HEK293 (cell line): ENCODE data around the gene BET1L.

Experiments
- CTCF ChIA-PET: fragments of 350-600 bp; formaldehyde crosslinking; extraction: SDS; loops from one replicate; lab custom pipeline; 2021; ENCODE audit warnings: antibody characterized with exemption; lab: Yijun Ruan, JAX
- POLR2A ChIA-PET: fragments of 300-600 bp; formaldehyde crosslinking; extraction: SDS; loops from one replicate; lab custom pipeline; 2020; ENCODE audit warnings: antibody characterized with exemption, inconsistent platforms; lab: Yijun Ruan, JAX
- H3K27ac ChIP-seq: fragments of 200-500 bp; sonication (Bioruptor generic); 2 replicates; pipeline ENCODE4 v1.5.1; 2014; ENCODE audit warnings: low read depth, low read length, control low read depth, inconsistent platforms; ENCODE audit errors: extremely low read depth
- H3K36me3 ChIP-seq, 2 experiments: fragments of 200-500 bp in 1 of 2; sonication (Bioruptor generic) in 1 of 2; 1 replicate in 1 of 2; 2 replicates in 1 of 2; pipeline ENCODE4 v1.5.1; 2014 to 2017; ENCODE audit warnings: inconsistent platforms in 2 of 2, low read length in 2 of 2; ENCODE audit not compliant: control insufficient read depth in 2 of 2, insufficient read depth in 1 of 2
- H3K4me1 ChIP-seq: fragments of 200-500 bp; sonication (Bioruptor generic); 2 replicates; pipeline ENCODE4 v1.5.1; 2014; ENCODE audit warnings: mild to moderate bottlenecking, low read length, inconsistent platforms; ENCODE audit not compliant: control insufficient read depth, insufficient read depth
- H3K4me3 ChIP-seq: 2 replicates; pipeline ENCODE4 v1.5.1; 2011; ENCODE audit warnings: low read depth, mild to moderate bottlenecking, control low read depth, low read length, moderate library complexity
- H3K9me3 ChIP-seq: fragments of 200-500 bp; sonication (Bioruptor generic); 2 replicates; pipeline ENCODE4 v1.5.1; 2014; ENCODE audit warnings: low read depth, low read length, inconsistent platforms; ENCODE audit not compliant: control insufficient read depth, insufficient read depth
- KLF7 ChIP-seq: fragments of 450-650 bp; formaldehyde crosslinking; IDR thresholded peaks from 2 replicates; pipeline ENCODE4 v1.5.1; 2016; ENCODE audit warnings: missing biosample characterization, missing genetic modification characterization, borderline replicate concordance
- MZF1 ChIP-seq: fragments of 450-650 bp; formaldehyde crosslinking; IDR thresholded peaks from 2 replicates; pipeline ENCODE4 v1.5.1; 2017; ENCODE audit warnings: missing biosample characterization, missing genetic modification characterization, borderline replicate concordance
- PRDM4 ChIP-seq: fragments of 450-650 bp; formaldehyde crosslinking; IDR thresholded peaks from 2 replicates; pipeline ENCODE4 v1.5.1; 2017; ENCODE audit warnings: missing biosample characterization, missing genetic modification characterization
- PRDM6 ChIP-seq: fragments of 450-650 bp; formaldehyde crosslinking; IDR thresholded peaks from 2 replicates; pipeline ENCODE4 v1.5.1; 2017; ENCODE audit warnings: missing biosample characterization, missing genetic modification characterization
- RBAK ChIP-seq: fragments of 450-650 bp; formaldehyde crosslinking; IDR thresholded peaks from 2 replicates; pipeline ENCODE4 v1.5.1; 2016; ENCODE audit warnings: missing biosample characterization, missing genetic modification characterization
- SALL2 ChIP-seq: fragments of 450-650 bp; formaldehyde crosslinking; IDR thresholded peaks from 2 replicates; pipeline ENCODE4 v1.5.0; 2017; ENCODE audit warnings: missing biosample characterization, mild to moderate bottlenecking, missing genetic modification characterization, borderline replicate concordance
- TCF7L2 ChIP-seq: IDR thresholded peaks from 2 replicates; pipeline ENCODE4 v1.6.1; 2011; ENCODE audit warnings: low read depth, mild to moderate bottlenecking, inconsistent platforms, low read length, moderate library complexity, borderline replicate concordance
- ZBTB1 ChIP-seq: fragments of 450-650 bp; formaldehyde crosslinking; IDR thresholded peaks from 2 replicates; pipeline ENCODE4 v1.5.1; 2016; ENCODE audit warnings: missing biosample characterization, missing genetic modification characterization
- ZBTB7A ChIP-seq: fragments of 450-650 bp; formaldehyde crosslinking; IDR thresholded peaks from 2 replicates; pipeline ENCODE4 v1.5.1; 2016; ENCODE audit warnings: low read depth, missing biosample characterization, missing genetic modification characterization
- ZNF121 ChIP-seq: fragments of 450-650 bp; formaldehyde crosslinking; IDR thresholded peaks from 2 replicates; pipeline ENCODE4 v1.5.1; 2016; ENCODE audit warnings: missing biosample characterization, missing genetic modification characterization
- ZNF155 ChIP-seq: fragments of 450-650 bp; formaldehyde crosslinking; IDR thresholded peaks from 2 replicates; pipeline ENCODE4 v1.5.1; 2016; ENCODE audit warnings: missing biosample characterization, missing genetic modification characterization
- ZNF211 ChIP-seq: fragments of 450-650 bp; formaldehyde crosslinking; IDR thresholded peaks from 2 replicates; pipeline ENCODE4 v1.5.1; 2016; ENCODE audit warnings: low read depth, missing biosample characterization, missing genetic modification characterization
- ZNF221 ChIP-seq: fragments of 450-650 bp; formaldehyde crosslinking; IDR thresholded peaks from 2 replicates; pipeline ENCODE4 v1.5.1; 2017; ENCODE audit warnings: missing biosample characterization, missing genetic modification characterization, borderline replicate concordance
- ZNF473 ChIP-seq: fragments of 450-650 bp; formaldehyde crosslinking; IDR thresholded peaks from 2 replicates; pipeline ENCODE4 v1.5.1; 2017; ENCODE audit warnings: missing biosample characterization, missing genetic modification characterization
- ZNF501 ChIP-seq: fragments of 450-650 bp; formaldehyde crosslinking; IDR thresholded peaks from 2 replicates; pipeline ENCODE4 v1.5.1; 2016; ENCODE audit warnings: missing biosample characterization, missing genetic modification characterization
- ZNF518A ChIP-seq: fragments of 450-650 bp; formaldehyde crosslinking; conservative IDR thresholded peaks from 2 replicates; pipeline ENCODE4 v1.5.1; 2016; ENCODE audit warnings: low read depth, missing biosample characterization, missing genetic modification characterization
- ZNF548 ChIP-seq: fragments of 450-650 bp; formaldehyde crosslinking; IDR thresholded peaks from 2 replicates; pipeline ENCODE4 v1.5.1; 2016; ENCODE audit warnings: missing biosample characterization, missing genetic modification characterization
- ZNF621 ChIP-seq: fragments of 450-650 bp; formaldehyde crosslinking; IDR thresholded peaks from 2 replicates; pipeline ENCODE4 v1.5.1; 2017; ENCODE audit warnings: missing biosample characterization, missing genetic modification characterization
- ZNF623 ChIP-seq: fragments of 450-650 bp; formaldehyde crosslinking; IDR thresholded peaks from 2 replicates; pipeline ENCODE4 v1.5.1; 2016; ENCODE audit warnings: missing biosample characterization, missing genetic modification characterization
- ZNF654 ChIP-seq: fragments of 450-650 bp; formaldehyde crosslinking; IDR thresholded peaks from 2 replicates; pipeline ENCODE4 v1.5.1; 2016; ENCODE audit warnings: low read depth, missing biosample characterization, missing genetic modification characterization
- ZNF707 ChIP-seq: fragments of 450-650 bp; formaldehyde crosslinking; IDR thresholded peaks from 2 replicates; pipeline ENCODE4 v1.5.1; 2016; ENCODE audit warnings: missing biosample characterization, missing genetic modification characterization
- ZNF791 ChIP-seq: fragments of 450-650 bp; formaldehyde crosslinking; IDR thresholded peaks from 2 replicates; pipeline ENCODE4 v1.5.1; 2016; ENCODE audit warnings: missing biosample characterization, missing genetic modification characterization
- ZSCAN16 ChIP-seq: fragments of 450-650 bp; formaldehyde crosslinking; IDR thresholded peaks from 2 replicates; pipeline ENCODE4 v1.5.1; 2016; ENCODE audit warnings: missing biosample characterization, missing genetic modification characterization
- ZSCAN30 ChIP-seq: fragments of 450-650 bp; IDR thresholded peaks from 2 replicates; pipeline ENCODE4 v1.5.1; 2018; ENCODE audit warnings: missing biosample characterization, mild to moderate bottlenecking, missing genetic modification characterization, moderate library complexity
- TF ChIP-seq, protein P1 (sequence below): fragments of 450-650 bp; formaldehyde crosslinking; conservative IDR thresholded peaks from 2 replicates; pipeline ENCODE4 v1.5.1; 2016; ENCODE audit warnings: low read depth, missing biosample characterization, missing genetic modification characterization

Gene BET1L

DNA sequence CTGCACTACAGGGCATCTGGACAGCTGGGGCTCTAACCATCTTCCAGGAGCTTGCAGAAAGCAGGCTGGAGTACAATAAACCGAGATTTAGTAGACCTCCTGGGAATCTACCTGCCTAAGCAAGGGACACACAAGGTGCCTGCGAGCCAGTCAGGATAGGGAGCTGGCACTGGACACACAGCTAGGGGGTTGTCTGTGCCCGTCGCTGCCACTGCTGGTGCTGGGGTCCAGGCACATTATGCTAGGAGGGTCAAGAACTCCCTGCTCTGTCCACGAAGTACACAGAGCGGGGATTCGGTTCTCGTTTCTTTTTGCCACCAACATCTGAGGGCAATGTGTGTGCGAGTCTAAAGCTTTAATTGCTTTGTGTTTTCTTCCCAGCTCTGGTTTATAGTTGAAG, 4.5 kb upstream of the BET1L start (continued):
- TF ChIP-seq, protein P1, sequence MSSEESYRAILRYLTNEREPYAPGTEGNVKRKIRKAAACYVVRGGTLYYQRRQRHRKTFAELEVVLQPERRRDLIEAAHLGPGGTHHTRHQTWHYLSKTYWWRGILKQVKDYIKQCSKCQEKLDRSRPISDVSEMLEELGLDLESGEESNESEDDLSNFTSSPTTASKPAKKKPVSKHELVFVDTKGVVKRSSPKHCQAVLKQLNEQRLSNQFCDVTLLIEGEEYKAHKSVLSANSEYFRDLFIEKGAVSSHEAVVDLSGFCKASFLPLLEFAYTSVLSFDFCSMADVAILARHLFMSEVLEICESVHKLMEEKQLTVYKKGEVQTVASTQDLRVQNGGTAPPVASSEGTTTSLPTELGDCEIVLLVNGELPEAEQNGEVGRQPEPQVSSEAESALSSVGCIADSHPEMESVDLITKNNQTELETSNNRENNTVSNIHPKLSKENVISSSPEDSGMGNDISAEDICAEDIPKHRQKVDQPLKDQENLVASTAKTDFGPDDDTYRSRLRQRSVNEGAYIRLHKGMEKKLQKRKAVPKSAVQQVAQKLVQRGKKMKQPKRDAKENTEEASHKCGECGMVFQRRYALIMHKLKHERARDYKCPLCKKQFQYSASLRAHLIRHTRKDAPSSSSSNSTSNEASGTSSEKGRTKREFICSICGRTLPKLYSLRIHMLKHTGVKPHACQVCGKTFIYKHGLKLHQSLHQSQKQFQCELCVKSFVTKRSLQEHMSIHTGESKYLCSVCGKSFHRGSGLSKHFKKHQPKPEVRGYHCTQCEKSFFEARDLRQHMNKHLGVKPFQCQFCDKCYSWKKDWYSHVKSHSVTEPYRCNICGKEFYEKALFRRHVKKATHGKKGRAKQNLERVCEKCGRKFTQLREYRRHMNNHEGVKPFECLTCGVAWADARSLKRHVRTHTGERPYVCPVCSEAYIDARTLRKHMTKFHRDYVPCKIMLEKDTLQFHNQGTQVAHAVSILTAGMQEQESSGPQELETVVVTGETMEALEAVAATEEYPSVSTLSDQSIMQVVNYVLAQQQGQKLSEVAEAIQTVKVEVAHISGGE (tag by site-specific recombination): no peak
- TF ChIP-seq TCF7L2 (no peak), ZNF221 (tag by site-specific recombination) (no peak), ZBTB1 (no peak), ZNF621 (tag by site-specific recombination) (no peak), SALL2 (tag by site-specific recombination) (no peak), ZNF548 (tag by site-specific recombination) (no peak), ZNF707 (tag by site-specific recombination) (no peak)

DNA sequence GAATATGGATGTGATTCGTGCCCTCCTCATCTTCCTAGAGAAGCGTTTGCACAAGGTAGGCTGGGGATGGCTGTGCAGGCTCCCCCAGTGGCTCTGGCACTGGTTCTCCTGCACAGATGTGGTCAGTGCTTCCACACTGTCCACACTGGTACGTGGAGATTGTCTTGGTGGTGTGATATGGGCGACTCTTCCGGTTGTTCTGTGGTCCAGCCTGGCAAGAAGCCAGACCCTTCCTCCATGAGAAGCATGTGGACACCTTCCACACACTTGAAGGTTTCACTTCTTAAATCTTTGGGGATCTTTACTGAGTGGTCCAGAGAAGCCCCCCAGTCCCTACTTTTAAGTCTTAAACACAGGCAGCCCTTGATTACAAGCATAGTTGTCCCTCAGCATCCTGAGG, 4.1 kb upstream of the BET1L start:
- Histone ChIP-seq H3K36me3 (peaks cover 0 to 72% of the 10 kb centered on the region in 2 experiments; a peak in 1 of 3 replicates), H3K9me3 (no peaks in the 10 kb centered on the region), H3K27ac (no peak overlapping the region), H3K4me1 (no peaks in the 10 kb centered on the region), H3K4me3 (no peak overlapping the region)
- ChIA-PET POLR2A (interaction anchor here (1.0 kb wide), 1 partner anchor 8 kb away, joined by 3 read pairs; no protein-coding TSS in a partner anchor), CTCF (interaction anchor here (0.5 to 0.8 kb wide), 2 partner anchors 11 to 308 kb away, joined by 3 to 4 read pairs; no protein-coding TSS in a partner anchor)
- TF ChIP-seq ZNF211 (tag by site-specific recombination) (no peak), ZNF501 (no peak), ZNF654 (no peak), PRDM4 (tag by site-specific recombination) (no peak), ZNF623 (no peak), ZBTB7A (tag by site-specific recombination) (no peak), KLF7 (tag by site-specific recombination) (no peak), RBAK (tag by site-specific recombination) (no peak), ZSCAN30 (tag by site-specific recombination) (no peak), MZF1 (tag by site-specific recombination) (no peak), ZNF791 (no peak), PRDM6 (no peak), ZSCAN16 (tag by site-specific recombination) (no peak), ZNF518A (tag by site-specific recombination) (no peak), ZNF473 (tag by site-specific recombination) (no peak), ZNF121 (tag by site-specific recombination) (no peak), ZNF155 (tag by site-specific recombination) (no peak)
